ENCODE data around the gene DDX54. TPM values are rescaled to one million over a fixed set of nuclear protein-coding genes. Genes with fewer than 3 reads are reported as not detected.

The DDX54 gene, protein sequence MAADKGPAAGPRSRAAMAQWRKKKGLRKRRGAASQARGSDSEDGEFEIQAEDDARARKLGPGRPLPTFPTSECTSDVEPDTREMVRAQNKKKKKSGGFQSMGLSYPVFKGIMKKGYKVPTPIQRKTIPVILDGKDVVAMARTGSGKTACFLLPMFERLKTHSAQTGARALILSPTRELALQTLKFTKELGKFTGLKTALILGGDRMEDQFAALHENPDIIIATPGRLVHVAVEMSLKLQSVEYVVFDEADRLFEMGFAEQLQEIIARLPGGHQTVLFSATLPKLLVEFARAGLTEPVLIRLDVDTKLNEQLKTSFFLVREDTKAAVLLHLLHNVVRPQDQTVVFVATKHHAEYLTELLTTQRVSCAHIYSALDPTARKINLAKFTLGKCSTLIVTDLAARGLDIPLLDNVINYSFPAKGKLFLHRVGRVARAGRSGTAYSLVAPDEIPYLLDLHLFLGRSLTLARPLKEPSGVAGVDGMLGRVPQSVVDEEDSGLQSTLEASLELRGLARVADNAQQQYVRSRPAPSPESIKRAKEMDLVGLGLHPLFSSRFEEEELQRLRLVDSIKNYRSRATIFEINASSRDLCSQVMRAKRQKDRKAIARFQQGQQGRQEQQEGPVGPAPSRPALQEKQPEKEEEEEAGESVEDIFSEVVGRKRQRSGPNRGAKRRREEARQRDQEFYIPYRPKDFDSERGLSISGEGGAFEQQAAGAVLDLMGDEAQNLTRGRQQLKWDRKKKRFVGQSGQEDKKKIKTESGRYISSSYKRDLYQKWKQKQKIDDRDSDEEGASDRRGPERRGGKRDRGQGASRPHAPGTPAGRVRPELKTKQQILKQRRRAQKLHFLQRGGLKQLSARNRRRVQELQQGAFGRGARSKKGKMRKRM
- total RNA-seq, result 10 to 100 TPM; 43.3 to 81.5 (median 58.9) TPM

GRCh38 chr12:113185180-113186032 is at the start of gene DDX54, which contains the start of gene RITA1:
TSS of gene DDX54 (minus strand) at chr12:113185478. CDS start at chr12:113185451, 27 bp downstream.
TSS of gene RITA1 (plus strand) at chr12:113185721. CDS start at chr12:113186747, 1,026 bp downstream.
- Histone ChIP-seq H3K36me3 (peaks cover 0 to 9% (median 3%) of the 10 kb centered on the region in 4 donors), H3K4me3 (peak within 1 kb of the TSS; percentile 90 to 100 (median 98)), H3K9me3 (no peaks in the 10 kb centered on the region), H3K27me3 (no peaks in the 10 kb centered on the region), H3K27ac (peak within 1 kb of the TSS; percentile 87 to 99 (median 98)), H3K4me1 (peaks cover 19 to 38% (median 26%) of the 10 kb centered on the region in 4 donors)
- ATAC-seq (ENCODE audit: low FRiP score in 2 of 2) (peak; percentile 92 to 95), DNase-seq (peak; percentile 85 to 96)
- TF ChIP-seq POLR2A (IDR thresholded peaks at IDR 0.05), result peak in 2 of 4 donors; percentile 77 to 85
- TF ChIP-seq POLR2AphosphoS5 (IDR thresholded peaks at IDR 0.05), result peak; percentile 51 to 54
- TF ChIP-seq, protein P1, sequence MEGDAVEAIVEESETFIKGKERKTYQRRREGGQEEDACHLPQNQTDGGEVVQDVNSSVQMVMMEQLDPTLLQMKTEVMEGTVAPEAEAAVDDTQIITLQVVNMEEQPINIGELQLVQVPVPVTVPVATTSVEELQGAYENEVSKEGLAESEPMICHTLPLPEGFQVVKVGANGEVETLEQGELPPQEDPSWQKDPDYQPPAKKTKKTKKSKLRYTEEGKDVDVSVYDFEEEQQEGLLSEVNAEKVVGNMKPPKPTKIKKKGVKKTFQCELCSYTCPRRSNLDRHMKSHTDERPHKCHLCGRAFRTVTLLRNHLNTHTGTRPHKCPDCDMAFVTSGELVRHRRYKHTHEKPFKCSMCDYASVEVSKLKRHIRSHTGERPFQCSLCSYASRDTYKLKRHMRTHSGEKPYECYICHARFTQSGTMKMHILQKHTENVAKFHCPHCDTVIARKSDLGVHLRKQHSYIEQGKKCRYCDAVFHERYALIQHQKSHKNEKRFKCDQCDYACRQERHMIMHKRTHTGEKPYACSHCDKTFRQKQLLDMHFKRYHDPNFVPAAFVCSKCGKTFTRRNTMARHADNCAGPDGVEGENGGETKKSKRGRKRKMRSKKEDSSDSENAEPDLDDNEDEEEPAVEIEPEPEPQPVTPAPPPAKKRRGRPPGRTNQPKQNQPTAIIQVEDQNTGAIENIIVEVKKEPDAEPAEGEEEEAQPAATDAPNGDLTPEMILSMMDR (IDR thresholded peaks at IDR 0.05), result peak in 2 of 6 experiments; percentile 13 to 15
- no peak for TF ChIP-seq EP300 (IDR thresholded peaks at IDR 0.05)
- 0 to 1% methylated on average over 16 to 57 of the region's 89 CpGs for WGBS, 2 donors

GRCh38 chr12:113234483-113234882 is 49.2 kb upstream of the DDX54 start:
- ATAC-seq (ENCODE audit: low FRiP score in 2 of 2) (no peak), DNase-seq (no peak)
- H3K4me3 ChIP-seq, result no peak overlapping the region
- H3K4me1 ChIP-seq, result peaks cover 39 to 58% (median 50%) of the 10 kb centered on the region in 4 donors
- H3K27me3 ChIP-seq, result no peaks in the 10 kb centered on the region
- WGBS, 2 donors, result 87 to 91% methylated on average over 4 of the region's 4 CpGs
- no peaks in the 10 kb centered on the region for H3K9me3 ChIP-seq
- no peak for TF ChIP-seq EP300 (IDR thresholded peaks at IDR 0.05)
- TF ChIP-seq POLR2AphosphoS5 (IDR thresholded peaks at IDR 0.05), result no peak
- TF ChIP-seq POLR2A (IDR thresholded peaks at IDR 0.05), result no peak
- TF ChIP-seq, protein P1 (IDR thresholded peaks at IDR 0.05), result no peak
- peaks cover 0 to 44% (median 36%) of the 10 kb centered on the region in 4 donors for H3K36me3 ChIP-seq
- no peak overlapping the region for H3K27ac ChIP-seq

DNA sequence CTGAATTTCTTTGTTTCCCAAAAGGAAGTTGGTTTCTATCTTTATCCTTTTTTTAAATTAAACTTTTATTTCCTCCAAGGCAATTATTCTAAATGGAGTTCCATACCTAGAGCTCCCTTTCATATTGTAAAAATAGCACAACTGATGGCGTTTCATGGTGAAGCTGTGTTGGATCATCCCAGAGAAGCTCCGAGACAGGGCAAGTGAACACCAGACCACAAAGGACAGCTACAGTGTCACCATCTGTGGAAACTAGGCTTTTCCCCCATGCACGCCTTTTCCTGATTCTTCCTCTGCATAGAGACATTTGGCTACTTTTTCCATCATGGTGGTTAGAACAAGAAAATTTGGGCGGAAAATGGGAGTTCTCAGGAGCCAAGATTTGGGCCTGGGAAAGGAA is 48.7 kb upstream of the DDX54 start:
- Histone ChIP-seq H3K4me1 (peaks cover 39 to 58% (median 50%) of the 10 kb centered on the region in 4 donors), H3K4me3 (no peak overlapping the region), H3K27ac (peak overlapping the region in 1 of 4 donors; percentile 35), H3K9me3 (no peaks in the 10 kb centered on the region), H3K27me3 (no peaks in the 10 kb centered on the region), H3K36me3 (peaks cover 0 to 43% (median 36%) of the 10 kb centered on the region in 4 donors)
- ATAC-seq (ENCODE audit: low FRiP score in 2 of 2), result no peak
- no peak for DNase-seq
- WGBS, 2 donors, result 85 to 93% methylated on average over 4 of the region's 4 CpGs
- no peak for TF ChIP-seq POLR2A (IDR thresholded peaks at IDR 0.05)
- no peak for TF ChIP-seq POLR2AphosphoS5 (IDR thresholded peaks at IDR 0.05)
- TF ChIP-seq, protein P1 (IDR thresholded peaks at IDR 0.05), result no peak
- no peak for TF ChIP-seq EP300 (IDR thresholded peaks at IDR 0.05)
